Osteocyte (in vitro differentiated cells): ENCODE measurements around the gene ST8SIA5. TPM values are rescaled to one million over a fixed set of nuclear protein-coding genes. Genes with fewer than 3 reads are reported as not detected.

ENCODE experiments used
- DNase-seq: peaks from one replicate; pipeline ENCODE4 v3.0.0; 2021; ENCODE audit warnings: mixed read lengths; ENCODE audit not compliant: unreplicated experiment; ENCODE audit errors: extremely low spot score
- H3K27ac Mint-ChIP-seq: one replicate; pipeline ENCODE4 v1.8.0; 2021; ENCODE audit warnings: mild to moderate bottlenecking, mixed read lengths; ENCODE audit not compliant: unreplicated experiment
- H3K27me3 Mint-ChIP-seq: one replicate; pipeline ENCODE4 v1.8.0; 2021; ENCODE audit warnings: mixed read lengths; ENCODE audit not compliant: unreplicated experiment
- H3K36me3 Mint-ChIP-seq: one replicate; pipeline ENCODE4 v1.8.0; 2021; ENCODE audit warnings: mixed read lengths; ENCODE audit not compliant: unreplicated experiment
- H3K4me1 Mint-ChIP-seq: one replicate; pipeline ENCODE4 v1.8.0; 2021; ENCODE audit warnings: mixed read lengths; ENCODE audit not compliant: unreplicated experiment
- H3K4me3 Mint-ChIP-seq: one replicate; pipeline ENCODE4 v1.8.0; 2021; ENCODE audit warnings: mild to moderate bottlenecking, moderate library complexity, mixed read lengths; ENCODE audit not compliant: unreplicated experiment
- H3K9me3 Mint-ChIP-seq: one replicate; pipeline ENCODE4 v1.8.0; 2021; ENCODE audit warnings: mixed read lengths; ENCODE audit not compliant: unreplicated experiment
- CTCF ChIP-seq: fragments of 200-600 bp; sonication (generic); IDR thresholded peaks from 2 replicates; pipeline ENCODE4 v1.5.0; 2021; ENCODE audit warnings: antibody characterized with exemption, mild to moderate bottlenecking, moderate library complexity
- total RNA-seq: library from RNA; stranded (reverse); gene quantifications from 2 replicates; pipeline ENCODE4 v1.2.1, GENCODE V29; 2021

ST8SIA5 gene
- total RNA-seq, 1 donor from 2014 or later: 0.30 TPM

GRCh38 chr18:46656326-46657114 lies 100.3 kb downstream of the ST8SIA5 start:
- H3K4me3 Mint-ChIP-seq: no peak overlapping the region

GRCh38 chr18:46652372-46652771 lies 104.5 kb downstream of the ST8SIA5 start:
- Mint-ChIP-seq H3K4me1 (no peaks in the 10 kb centered on the region), H3K36me3 (no peaks in the 10 kb centered on the region), H3K4me3 (no peak overlapping the region), H3K27me3 (peaks cover 40% of the 10 kb centered on the region), H3K27ac (no peak overlapping the region), H3K9me3 (no peaks in the 10 kb centered on the region)
- no peak for DNase-seq
- no peak for TF ChIP-seq CTCF

More at GRCh38 chr18:46656326-46657114, 100.3 kb downstream of the ST8SIA5 start:
- no peak for TF ChIP-seq CTCF
- H3K4me1 Mint-ChIP-seq: no peaks in the 10 kb centered on the region
- no peaks in the 10 kb centered on the region for H3K9me3 Mint-ChIP-seq
- H3K27ac Mint-ChIP-seq: no peak overlapping the region
- peaks cover 31% of the 10 kb centered on the region for H3K27me3 Mint-ChIP-seq
- H3K36me3 Mint-ChIP-seq: no peaks in the 10 kb centered on the region
- DNase-seq: no peak

- no peak for TF ChIP-seq CTCF
- Mint-ChIP-seq H3K36me3 (no peaks in the 10 kb centered on the region), H3K9me3 (no peaks in the 10 kb centered on the region), H3K4me3 (no peak overlapping the region), H3K27me3 (peaks cover 44% of the 10 kb centered on the region), H3K27ac (no peak overlapping the region), H3K4me1 (no peaks in the 10 kb centered on the region)
- DNase-seq: no peak
These were observed 106.2 kb downstream of the ST8SIA5 start for GRCh38 chr18:46650681-46651080.

- no peak for DNase-seq
- H3K4me1 Mint-ChIP-seq: no peaks in the 10 kb centered on the region
- no peak overlapping the region for H3K27ac Mint-ChIP-seq
- H3K4me3 Mint-ChIP-seq: no peak overlapping the region
- H3K27me3 Mint-ChIP-seq: peaks cover 47% of the 10 kb centered on the region
- no peaks in the 10 kb centered on the region for H3K36me3 Mint-ChIP-seq
- no peak for TF ChIP-seq CTCF
- H3K9me3 Mint-ChIP-seq: no peaks in the 10 kb centered on the region
These were observed 107.6 kb downstream of the ST8SIA5 start for GRCh38 chr18:46649071-46649862.

- Mint-ChIP-seq H3K4me1 (no peaks in the 10 kb centered on the region), H3K9me3 (no peaks in the 10 kb centered on the region), H3K4me3 (no peak overlapping the region), H3K36me3 (no peaks in the 10 kb centered on the region), H3K27ac (no peak overlapping the region), H3K27me3 (peaks cover 51% of the 10 kb centered on the region)
- no peak for DNase-seq
- TF ChIP-seq CTCF: no peak
These were observed 110.4 kb downstream of the ST8SIA5 start for GRCh38 chr18:46646468-46646867.
